Retinal pigment epithelial cell (primary cell): ENCODE data around the gene ADGRB2.

Experiments used
- DNase-seq: peaks from one replicate; pipeline ENCODE4 v3.0.0-alpha.2; 2010; ENCODE audit warnings: low read depth
- H3K4me3 ChIP-seq: 2 replicates; pipeline ENCODE4 v1.5.1; 2011; ENCODE audit warnings: mild to moderate bottlenecking, low read length, control low read depth, moderate library complexity
- CTCF ChIP-seq: conservative IDR thresholded peaks from 2 replicates; pipeline ENCODE4 v1.5.1; 2011; ENCODE audit warnings: low read depth, low read length, control low read depth, inconsistent platforms

ADGRB2 gene

GRCh38 chr1:31795096-31795675 lies 31.0 kb upstream of the ADGRB2 start:
- no peak overlapping the region for H3K4me3 ChIP-seq
- no peak for TF ChIP-seq CTCF
- DNase-seq: no peak

- TF ChIP-seq CTCF: no peak
- H3K4me3 ChIP-seq: no peak overlapping the region
- no peak for DNase-seq
Measured at GRCh38 chr1:31793586-31794285, 29.6 kb upstream of the ADGRB2 start.

GRCh38 chr1:31793086-31793485 lies 28.9 kb upstream of the ADGRB2 start:
- no peak for DNase-seq
- no peak for TF ChIP-seq CTCF
- H3K4me3 ChIP-seq: no peak overlapping the region

- TF ChIP-seq CTCF: no peak
- no peak overlapping the region for H3K4me3 ChIP-seq
- DNase-seq: no peak
Measured at GRCh38 chr1:31792541-31792940, 28.4 kb upstream of the ADGRB2 start.

GRCh38 chr1:31792116-31792515 lies 28.0 kb upstream of the ADGRB2 start:
- no peak overlapping the region for H3K4me3 ChIP-seq
- no peak for DNase-seq
- TF ChIP-seq CTCF: no peak

DNA sequence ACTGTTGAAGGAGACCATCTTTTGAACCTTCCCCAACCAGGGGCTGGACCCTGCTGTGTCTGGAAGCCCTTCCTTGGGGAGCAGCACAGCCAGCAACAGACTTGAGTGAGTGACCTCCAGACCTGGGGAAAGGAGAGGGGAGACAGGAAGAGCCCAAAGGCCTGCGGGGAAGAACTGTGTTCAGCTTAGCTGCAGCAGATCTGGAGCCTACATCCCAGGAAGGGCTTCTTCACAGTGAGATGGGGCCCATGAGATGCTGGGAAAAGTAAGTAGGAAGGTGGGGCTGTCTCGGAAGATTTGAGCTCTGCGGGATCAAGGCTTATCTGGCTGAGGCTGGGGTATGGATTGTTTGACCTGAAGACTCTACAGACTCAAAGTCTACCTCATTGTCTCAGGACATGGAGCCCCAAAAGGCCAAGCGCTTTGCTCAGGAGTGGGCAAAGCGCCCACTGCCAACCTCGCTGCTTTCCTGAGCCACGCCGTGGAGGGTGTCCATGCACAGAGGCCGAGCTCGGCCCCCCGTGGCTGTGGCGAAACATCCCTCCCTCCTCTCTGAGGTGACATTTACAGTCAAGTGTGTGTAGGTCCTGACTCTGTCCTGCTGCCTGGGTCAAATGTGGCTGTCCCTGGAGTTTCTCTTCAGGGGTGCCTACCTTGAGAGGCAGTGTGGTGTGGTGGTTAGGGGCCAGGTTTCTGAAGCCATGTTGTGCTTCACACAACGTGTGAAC lies 27.2 kb upstream of the ADGRB2 start:
- TF ChIP-seq CTCF: no peak
- no peak overlapping the region for H3K4me3 ChIP-seq
- no peak for DNase-seq
